Esophagus muscularis mucosa (tissue), 3 donors: ENCODE results near the gene CATSPER4.

Source experiments
- CTCF ChIP-seq, 3 experiments: fragments of 200-600 bp in 2 of 3; fragments of 450-650 bp in 1 of 3; sonication (generic) in 2 of 3; IDR thresholded peaks; one replicate each; pipeline ENCODE4 v1.5.1; 2017 to 2019; ENCODE audit warnings: antibody characterized with exemption in 3 of 3, mild to moderate bottlenecking in 2 of 3, moderate library complexity in 1 of 3
- POLR2A ChIP-seq: fragments of 450-650 bp; IDR thresholded peaks from one replicate; pipeline ENCODE4 v1.6.1; 2017; ENCODE audit warnings: antibody characterized with exemption, moderate library complexity, mild to moderate bottlenecking, low read depth

GRCh38 chr1:26182383-26182696 is 8.1 kb upstream of the CATSPER4 start:
- TF ChIP-seq POLR2A, result no peak
- TF ChIP-seq CTCF (IDR thresholded peaks at IDR 0.05), result no peak
